RPMI7951 (cell line): Measurements from ENCODE around the gene KLK4. TPM values are rescaled to one million over a fixed set of nuclear protein-coding genes. Genes with fewer than 3 reads are reported as not detected.

Experiments
- DNase-seq: peaks from one replicate; pipeline ENCODE4 v3.0.0-alpha.2; 2012; ENCODE audit warnings: low read depth
- total RNA-seq: library from RNA; depleted of rRNA; stranded (reverse); fragments of >200 nt; shearing (Covaris generic); gene quantifications from 2 replicates; pipeline ENCODE4 v1.2.3, GENCODE V29; 2014; rRNA removed

KLK4 gene
- total RNA-seq, 1 experiment from 2014 or later, result not detected

- DNase-seq, result no peak
These were observed 31.0 kb downstream of the KLK4 start for GRCh38 chr19:50880241-50880640.

- DNase-seq, result no peak
These were observed 32.3 kb downstream of the KLK4 start for GRCh38 chr19:50878851-50879250.

- no peak for DNase-seq
These were observed 33.9 kb downstream of the KLK4 start for GRCh38 chr19:50877338-50877737.

GRCh38 chr19:50876456-50876855, 34.7 kb downstream of the KLK4 start:
- no peak for DNase-seq

GRCh38 chr19:50875795-50876422, 35.3 kb downstream of the KLK4 start:
- no peak for DNase-seq

- no peak for DNase-seq
These were observed 37.0 kb downstream of the KLK4 start for GRCh38 chr19:50874211-50874610.

- DNase-seq, result no peak
These were observed 38.1 kb downstream of the KLK4 start, which contains the start of gene KLK2 for GRCh38 chr19:50873056-50873455. TSS of gene KLK2 (plus strand) at chr19:50873439. CDS start at chr19:50873474, 35 bp downstream.

GRCh38 chr19:50870417-50871089, 40.6 kb downstream of the KLK4 start:
- no peak for DNase-seq

- no peak for DNase-seq
These were observed 41.7 kb downstream of the KLK4 start for GRCh38 chr19:50869479-50869878.

- no peak for DNase-seq
These were observed 49.5 kb downstream of the KLK4 start for GRCh38 chr19:50861496-50862286.

GRCh38 chr19:50861010-50861409, 50.2 kb downstream of the KLK4 start:
- DNase-seq, result no peak

GRCh38 chr19:50859849-50860248, 51.3 kb downstream of the KLK4 start:
- DNase-seq, result no peak

- DNase-seq, result no peak
These were observed 52.3 kb downstream of the KLK4 start for GRCh38 chr19:50858886-50859285.

- no peak for DNase-seq
These were observed 53.8 kb downstream of the KLK4 start for GRCh38 chr19:50857366-50857765.

Other genes starting within 250 kb of the KLK4 start
- 3.9 and 4.9 TPM in 2 replicates for gene SHANK1, start 191.6 kb downstream of the KLK4 start, total RNA-seq
- 149 and 186 TPM in 2 replicates for gene CLEC11A, start 188.0 kb downstream of the KLK4 start, total RNA-seq
- not detected in 2 replicates for gene GPR32, start 140.9 kb downstream of the KLK4 start, total RNA-seq
- not detected in 2 replicates for gene ACP4, start 121.0 kb downstream of the KLK4 start, total RNA-seq
- not detected in 2 replicates for gene KLK1, start 87.6 kb downstream of the KLK4 start, total RNA-seq
- not detected in 2 replicates for gene KLK15, start 77.8 kb downstream of the KLK4 start, total RNA-seq
- not detected in 2 replicates for gene KLK3, start 56.5 kb downstream of the KLK4 start, total RNA-seq
- gene KLK2, start 38.0 kb downstream of the KLK4 start, total RNA-seq, result not detected in 2 replicates
- gene KLK5, start 41.6 kb upstream of the KLK4 start, total RNA-seq, result not detected in 2 replicates
- gene KLK6, start 58.2 kb upstream of the KLK4 start, total RNA-seq, result not detected in 2 replicates
- gene KLK7, start 72.5 kb upstream of the KLK4 start, total RNA-seq, result not detected in 2 replicates
- gene KLK8, start 90.2 kb upstream of the KLK4 start, total RNA-seq, result not detected in 2 replicates
- not detected in 2 replicates for gene KLK10, start 108.3 kb upstream of the KLK4 start, total RNA-seq
- not detected in 2 replicates for gene KLK11, start 115.2 kb upstream of the KLK4 start, total RNA-seq
- not detected in 2 replicates for gene KLK12, start 123.6 kb upstream of the KLK4 start, total RNA-seq
- gene KLK13, start 153.7 kb upstream of the KLK4 start, total RNA-seq, result not detected in 2 replicates
- gene KLK14, start 171.5 kb upstream of the KLK4 start, total RNA-seq, result not detected in 2 replicates
- gene CTU1, start 197.0 kb upstream of the KLK4 start, total RNA-seq, result 3.6 and 6.8 TPM in 2 replicates
- 0.10 TPM in 1 of 2 replicates, not detected in the other for gene SIGLEC9, start 213.5 kb upstream of the KLK4 start, total RNA-seq
- gene SIGLEC7, start 230.9 kb upstream of the KLK4 start, total RNA-seq, result not detected in 2 replicates